ENCODE measurements around the gene PTPRG.

DNA sequence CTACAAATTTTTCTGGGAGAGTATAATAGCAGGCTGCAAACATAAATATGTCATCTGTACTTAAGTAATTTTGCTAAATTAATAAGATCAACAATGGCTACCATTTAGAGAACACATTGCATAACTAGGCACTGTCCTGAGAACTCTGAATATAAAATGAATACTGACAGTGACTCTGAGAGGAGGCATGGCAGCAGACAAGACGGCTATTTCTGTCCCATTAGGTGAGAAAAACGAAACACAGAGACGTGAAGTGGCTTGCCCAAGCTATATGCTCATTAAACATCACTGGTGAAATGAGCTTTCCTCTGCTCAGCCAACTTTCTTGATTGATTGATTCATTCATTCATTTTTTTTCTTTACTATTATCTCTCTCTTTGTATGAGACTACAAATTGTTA, 384.3 kb downstream of the PTPRG start:
- TF ChIP-seq, protein P1, sequence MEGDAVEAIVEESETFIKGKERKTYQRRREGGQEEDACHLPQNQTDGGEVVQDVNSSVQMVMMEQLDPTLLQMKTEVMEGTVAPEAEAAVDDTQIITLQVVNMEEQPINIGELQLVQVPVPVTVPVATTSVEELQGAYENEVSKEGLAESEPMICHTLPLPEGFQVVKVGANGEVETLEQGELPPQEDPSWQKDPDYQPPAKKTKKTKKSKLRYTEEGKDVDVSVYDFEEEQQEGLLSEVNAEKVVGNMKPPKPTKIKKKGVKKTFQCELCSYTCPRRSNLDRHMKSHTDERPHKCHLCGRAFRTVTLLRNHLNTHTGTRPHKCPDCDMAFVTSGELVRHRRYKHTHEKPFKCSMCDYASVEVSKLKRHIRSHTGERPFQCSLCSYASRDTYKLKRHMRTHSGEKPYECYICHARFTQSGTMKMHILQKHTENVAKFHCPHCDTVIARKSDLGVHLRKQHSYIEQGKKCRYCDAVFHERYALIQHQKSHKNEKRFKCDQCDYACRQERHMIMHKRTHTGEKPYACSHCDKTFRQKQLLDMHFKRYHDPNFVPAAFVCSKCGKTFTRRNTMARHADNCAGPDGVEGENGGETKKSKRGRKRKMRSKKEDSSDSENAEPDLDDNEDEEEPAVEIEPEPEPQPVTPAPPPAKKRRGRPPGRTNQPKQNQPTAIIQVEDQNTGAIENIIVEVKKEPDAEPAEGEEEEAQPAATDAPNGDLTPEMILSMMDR (conservative IDR thresholded peaks at IDR 0.05; ENCODE audit: low read length): no peak
- no peak for TF ChIP-seq EZH2phosphoT487 (IDR thresholded peaks at IDR 0.05; ENCODE audit: borderline replicate concordance, low read depth, low read length)
